ENCODE data around the gene CAV3.

GRCh38 chr3:8776406-8776805 is 42.8 kb downstream of the CAV3 start:
- TF ChIP-seq POLR2AphosphoS5 (IDR thresholded peaks at IDR 0.05) (no peak), CTCF (IDR thresholded peaks at IDR 0.05) (no peak), EP300 (IDR thresholded peaks at IDR 0.05; ENCODE audit: low read depth) (no peak)

Measured in transverse colon (tissue), 4 donors.